ENCODE data around the gene LENEP. TPM values are rescaled to one million over a fixed set of nuclear protein-coding genes. Genes with fewer than 3 reads are reported as not detected.

The LENEP gene
- total and polyA plus RNA-seq, 2 of the 8 experiments (the other 6 are each of a cell fraction or from before 2014, with no cell fraction given): 1.3 TPM; not detected in 1

DNA sequence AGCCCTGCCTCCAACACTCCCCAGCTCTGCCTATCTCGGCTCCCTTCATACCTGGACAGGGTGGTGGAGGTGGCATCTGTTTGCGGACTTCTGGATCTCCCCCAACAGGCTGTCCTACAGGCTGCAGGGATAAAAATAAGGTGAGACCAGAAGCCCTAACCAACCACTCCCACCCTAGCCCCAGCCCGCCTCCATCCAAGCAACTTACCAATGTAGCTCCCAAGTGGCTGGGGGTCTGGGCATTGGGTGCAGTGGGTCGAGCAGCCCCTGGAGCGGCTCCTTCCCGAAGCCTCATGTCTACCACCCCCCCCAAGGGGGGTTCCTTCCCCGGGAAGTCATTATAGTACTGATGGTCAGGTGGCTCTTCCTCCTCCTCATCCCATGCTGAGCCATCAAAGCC, 27.3 kb upstream of the LENEP start:
- FAIRE-seq: no peak
- 90% methylated on average over 6 of the region's 7 CpGs; no CpG with 5 or more reads in 1 of the 2 experiments for WGBS, 2 experiments (ENCODE audit: extremely low coverage in 1 of 2, insufficient coverage in 1 of 2, insufficient read length in 1 of 2, insufficient replicate concordance in 2 of 2, low coverage in 1 of 2, low lambda C conversion rate in 2 of 2, missing lambda C conversion rate in 1 of 2)
- TF ChIP-seq ASH2L (IDR thresholded peaks at IDR 0.05; ENCODE audit: low read length) (no peak), BCL11A (IDR thresholded peaks at IDR 0.05; ENCODE audit: low read depth in 2 of 2, low read length in 2 of 2) (no peak), SIRT6 (IDR thresholded peaks at IDR 0.05; ENCODE audit: low read length) (no peak), CREB1 (IDR thresholded peaks at IDR 0.05) (no peak), EP300 (IDR thresholded peaks at IDR 0.05; ENCODE audit: borderline replicate concordance in 1 of 2, low read depth in 2 of 2, low read length in 2 of 2) (no peak), RNF2 (IDR thresholded peaks at IDR 0.05; ENCODE audit: borderline replicate concordance, low read depth, low read length, missing control alignments, poor library complexity, severe bottlenecking) (no peak), SUZ12 (IDR thresholded peaks at IDR 0.05; ENCODE audit: low read length) (no peak), KDM4A (IDR thresholded peaks at IDR 0.05; ENCODE audit: low read depth, low read length, severe bottlenecking) (no peak), MAFK (IDR thresholded peaks at IDR 0.05; ENCODE audit: low read depth, low read length) (no peak), TAF7 (optimal IDR thresholded peaks at IDR 0.05; ENCODE audit: borderline replicate concordance, low read depth, low read length) (no peak), SIX5 (IDR thresholded peaks at IDR 0.05; ENCODE audit: low read depth, low read length) (no peak), YY1 (IDR thresholded peaks at IDR 0.05; ENCODE audit: low read depth, low read length) (no peak)
- TF ChIP-seq, protein P1, sequence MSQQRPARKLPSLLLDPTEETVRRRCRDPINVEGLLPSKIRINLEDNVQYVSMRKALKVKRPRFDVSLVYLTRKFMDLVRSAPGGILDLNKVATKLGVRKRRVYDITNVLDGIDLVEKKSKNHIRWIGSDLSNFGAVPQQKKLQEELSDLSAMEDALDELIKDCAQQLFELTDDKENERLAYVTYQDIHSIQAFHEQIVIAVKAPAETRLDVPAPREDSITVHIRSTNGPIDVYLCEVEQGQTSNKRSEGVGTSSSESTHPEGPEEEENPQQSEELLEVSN (IDR thresholded peaks at IDR 0.05): no peak

More for the DNA sequence above, 27.3 kb upstream of the LENEP start:
- H3K14ac ChIP-seq (ENCODE audit: insufficient read length): no peak overlapping the region
- H3K4me1 ChIP-seq (replicated peaks in 1 of 4; ENCODE audit: control insufficient read depth in 3 of 4, insufficient read depth in 4 of 4, low read length in 3 of 4): peaks cover 0 to 13% (median 7%) of the 10 kb centered on the region in 4 experiments; a peak in 6 of 7 replicates
- no peak overlapping the region for H2BK20ac ChIP-seq (ENCODE audit: low read length)
- no peak for DNase-seq (ENCODE audit: low read depth in 1 of 2, low spot score in 2 of 2)
- no peak overlapping the region for H3K4ac ChIP-seq (replicated peaks; ENCODE audit: insufficient read length, low read depth, low read length)
- H3K4me2 ChIP-seq (ENCODE audit: insufficient read depth in 1 of 2, low read depth in 2 of 2, low read length in 2 of 2): no peak overlapping the region
- H2AK5ac ChIP-seq (ENCODE audit: low read depth, low read length): no peak overlapping the region
- H2BK12ac ChIP-seq (ENCODE audit: low read depth, low read length): no peak overlapping the region
- no peak overlapping the region for H4K5ac ChIP-seq (ENCODE audit: insufficient read length, low read depth, low read length)
- no peak overlapping the region for H4K8ac ChIP-seq (ENCODE audit: extremely low read depth, insufficient read depth, low read length)
- H2BK5ac ChIP-seq (ENCODE audit: low read depth, low read length): no peak overlapping the region
- H3K79me1 ChIP-seq (ENCODE audit: low read depth, low read length): peaks cover 14% of the 10 kb centered on the region
- no peak overlapping the region for H3K18ac ChIP-seq (ENCODE audit: extremely low read depth, low read length)
- no peak overlapping the region for H2BK15ac ChIP-seq (ENCODE audit: low read length)
- H3K9ac ChIP-seq (replicated peaks in 1 of 4; ENCODE audit: extremely low read depth in 1 of 4, low read depth in 3 of 4, low read length in 3 of 4): no peak overlapping the region
- no peak overlapping the region for H2AFZ ChIP-seq (ENCODE audit: low read length)
- H3K27ac ChIP-seq (ENCODE audit: low read depth, low read length): no peak overlapping the region
- H4K20me1 ChIP-seq (replicated peaks in 1 of 2; ENCODE audit: control insufficient read depth in 1 of 2, insufficient read depth in 2 of 2, low read length in 2 of 2): peaks cover 9 to 13% of the 10 kb centered on the region in 2 experiments
- POLR2A ChIA-PET (ENCODE audit: partially characterized antibody): interaction anchor here (1.8 to 42.8 kb wide), 3 partner anchors 7 to 22 kb away, joined by 7 to 662 read pairs (median 662); partner anchors contain the start of genes CKS1B, FLAD1, LENEP and PBXIP1
- peaks cover 11% of the 10 kb centered on the region; the same call in 1 of the 2 replicates for H3K23me2 ChIP-seq (ENCODE audit: low read depth, low read length)
- H3K79me2 ChIP-seq (ENCODE audit: control insufficient read depth in 1 of 2, insufficient read depth in 2 of 2, low read length in 2 of 2): peaks cover 6 to 38% of the 10 kb centered on the region in 2 experiments; a peak in 3 of 4 replicates
- no peak overlapping the region for H4K91ac ChIP-seq (replicated peaks; ENCODE audit: insufficient read length, low read length)
- no peaks in the 10 kb centered on the region for H3K9me3 ChIP-seq (ENCODE audit: insufficient read depth in 2 of 2, low read depth in 1 of 2, low read length in 1 of 2)
- H2BK120ac ChIP-seq (replicated peaks; ENCODE audit: low read depth, low read length): no peak overlapping the region
- H3K23ac ChIP-seq (ENCODE audit: insufficient read length): no peak overlapping the region
- no peak overlapping the region for H3K56ac ChIP-seq (replicated peaks; ENCODE audit: insufficient read length, low read depth, low read length)
- H3K36me3 ChIP-seq (ENCODE audit: control insufficient read depth in 2 of 4, insufficient read depth in 4 of 4, low read length in 3 of 4): peaks cover 20 to 51% (median 43%) of the 10 kb centered on the region in 4 experiments
- CTCF ChIA-PET (ENCODE audit: partially characterized antibody): interaction anchor here (0.8 to 8.2 kb wide), 6 partner anchors 10 to 119 kb away, joined by 3 to 113 read pairs (median 3); partner anchors contain the start of genes FLAD1, LENEP and PBXIP1
- H3K27me3 ChIP-seq (replicated peaks in 1 of 4; ENCODE audit: control insufficient read depth in 3 of 4, extremely low read depth in 1 of 4, insufficient read depth in 3 of 4, low read length in 3 of 4): no peaks in the 10 kb centered on the region
- H3K4me3 ChIP-seq (ENCODE audit: extremely low read depth in 1 of 4, insufficient read depth in 2 of 4, low read depth in 3 of 4, low read length in 4 of 4): no peak overlapping the region
